ENCODE measurements around the gene AKT1S1. TPM values are rescaled to one million over a fixed set of nuclear protein-coding genes. Genes with fewer than 3 reads are reported as not detected.
A peak's percentile ranks its signal among the peaks of the same experiment; 100 is the strongest.

The AKT1S1 gene
- total and polyA plus RNA-seq, 2 of the 13 experiments (the other 11 are each of a cell fraction or from before 2014, with no cell fraction given): 13.5 to 27.8 TPM

DNA sequence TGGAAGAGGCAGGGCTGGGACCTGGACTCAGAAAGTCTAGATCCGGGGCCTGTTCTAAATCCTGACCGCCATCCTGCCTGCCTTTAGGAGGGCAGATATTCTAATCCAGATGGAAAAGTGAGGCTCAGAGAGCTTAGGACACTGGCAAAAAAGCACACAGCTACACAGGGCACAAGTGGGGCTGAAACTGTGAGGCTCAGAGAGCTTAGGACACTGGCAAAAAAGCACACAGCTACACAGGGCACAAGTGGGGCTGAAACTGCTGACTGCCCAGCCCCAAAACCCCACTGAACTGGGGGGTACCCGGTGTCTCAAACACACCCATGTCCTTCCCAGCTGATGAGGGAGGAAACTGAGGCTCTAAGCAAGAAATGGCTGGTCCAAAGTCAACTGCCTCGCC is 2.0 kb downstream of the AKT1S1 start:
- H4K20me1 ChIP-seq (ENCODE audit: insufficient read depth, low read length): peaks cover 5% of the 10 kb centered on the region; the same call in 1 of the 2 replicates
- no peaks in the 10 kb centered on the region; a peak in 1 of 5 replicates for H3K27me3 ChIP-seq (ENCODE audit: control insufficient read depth in 1 of 2, insufficient read depth in 2 of 2, low read length in 2 of 2)
- ChIA-PET CTCF (ENCODE audit: low intra/inter-chr PET ratio, low total read pairs) (no interaction called here), POLR2A (interaction anchor here (2.4 to 3.3 kb wide), 3 partner anchors 8 to 199 kb away, joined by 8 to 21 read pairs (median 20); partner anchors contain the start of genes ATF5, NUP62 and PNKP)
- H3K79me2 ChIP-seq (ENCODE audit: insufficient read depth, low read length): peaks cover 38% of the 10 kb centered on the region
- no peak for ATAC-seq
- no peaks in the 10 kb centered on the region for H3K9me3 ChIP-seq (ENCODE audit: low read length)
- peaks cover 5 to 19% of the 10 kb centered on the region in 2 experiments for H3K36me3 ChIP-seq (replicated peaks in 1 of 2; ENCODE audit: control insufficient read depth in 1 of 2, insufficient read depth in 2 of 2, low read length in 2 of 2)
- H3K4me3 ChIP-seq (replicated peaks in 1 of 3; ENCODE audit: insufficient read depth in 1 of 3, low read depth in 2 of 3, low read length in 3 of 3): peak overlapping the region; percentile 77 to 99 (median 97)
- no peak overlapping the region for H2AFZ ChIP-seq (ENCODE audit: low read length)
- H3K4me1 ChIP-seq (ENCODE audit: insufficient read depth, low read length): peaks cover 37% of the 10 kb centered on the region
- TF ChIP-seq ZNF629 (CRISPR knock-in tag; conservative IDR thresholded peaks at IDR 0.05) (0 out of 2 replicates have a peak, but pooled peaks have one; percentile 4), ZNF768 (CRISPR knock-in tag; IDR thresholded peaks at IDR 0.05) (peak; percentile 92), KAT8 (CRISPR knock-in tag; IDR thresholded peaks at IDR 0.05) (no peak)
- 88% methylated on average over 4 of the region's 4 CpGs for WGBS (ENCODE audit: low lambda C conversion rate)
- intact Hi-C loops (cut with micrococcal nuclease; ENCODE audit: unreplicated experiment): no loop called here
- FAIRE-seq: no peak
- peak overlapping the region; percentile 91 for H3K4me2 ChIP-seq (ENCODE audit: low read depth, low read length)
- H3K27ac ChIP-seq (ENCODE audit: extremely low read length, insufficient read depth, low read length): peak overlapping the region; percentile 99
- DNase-seq (ENCODE audit: low spot score): no peak
- H3K9ac ChIP-seq (ENCODE audit: insufficient read depth, low read depth, low read length): peak overlapping the region; percentile 97
- no TSS peak for BruUV-seq (replicated peaks)
- in situ Hi-C loops (cut with HindIII; ENCODE audit: extremely low pct_ligation_motif_present, low pct_unique_long_range_greater_than_20kb): no loop called here

DNA sequence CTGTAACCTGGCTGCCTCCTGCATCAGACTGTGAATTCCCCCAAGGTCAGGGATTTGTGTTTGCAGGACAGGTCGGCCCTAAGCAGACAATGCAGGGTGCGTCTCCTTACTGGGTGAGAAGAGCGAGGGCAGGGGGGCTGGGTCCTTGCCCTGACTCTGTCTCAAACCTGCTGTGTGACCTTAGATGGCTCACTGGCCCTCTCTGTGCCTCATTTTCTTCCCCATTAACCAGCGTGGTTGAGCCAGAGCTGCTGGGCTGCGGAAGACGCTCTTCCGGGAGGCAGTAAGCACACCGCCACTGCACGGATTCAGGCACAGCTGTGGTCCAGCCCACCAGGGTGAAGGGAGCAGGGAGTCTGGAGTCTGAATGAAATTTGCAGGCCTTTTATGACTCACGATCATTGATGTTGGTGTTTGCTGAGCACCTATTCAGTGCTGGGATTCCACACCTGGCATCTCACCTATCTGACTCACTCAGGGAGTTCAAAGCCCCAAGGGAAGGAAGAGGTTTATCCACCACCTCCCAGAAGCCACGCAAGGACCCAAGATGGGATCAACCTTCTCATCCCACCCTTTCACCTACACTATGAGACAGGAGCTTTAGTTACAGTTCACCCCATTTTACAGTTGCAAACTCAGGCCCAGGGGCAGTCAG is 2.5 kb downstream of the AKT1S1 start:
- no peak overlapping the region for H2AFZ ChIP-seq (ENCODE audit: low read length)
- peaks cover 38% of the 10 kb centered on the region for H3K79me2 ChIP-seq (ENCODE audit: insufficient read depth, low read length)
- 94% methylated on average over 11 of the region's 11 CpGs for WGBS (ENCODE audit: low lambda C conversion rate)
- intact Hi-C loops (cut with micrococcal nuclease; ENCODE audit: unreplicated experiment): no loop called here
- BruUV-seq (replicated peaks): no TSS peak
- CTCF ChIA-PET (ENCODE audit: low intra/inter-chr PET ratio, low total read pairs): no interaction called here
- H3K27me3 ChIP-seq (ENCODE audit: control insufficient read depth in 1 of 2, insufficient read depth in 2 of 2, low read length in 2 of 2): no peaks in the 10 kb centered on the region; a peak in 1 of 5 replicates
- peaks cover 5% of the 10 kb centered on the region; the same call in 1 of the 2 replicates for H4K20me1 ChIP-seq (ENCODE audit: insufficient read depth, low read length)
- H3K36me3 ChIP-seq (replicated peaks in 1 of 2; ENCODE audit: control insufficient read depth in 1 of 2, insufficient read depth in 2 of 2, low read length in 2 of 2): peaks cover 3 to 16% of the 10 kb centered on the region in 2 experiments
- POLR2A ChIA-PET: interaction anchor here (3.3 kb wide), 1 partner anchor 7 kb away, joined by 21 read pairs; the partner anchor contains the start of gene PNKP
- H3K27ac ChIP-seq (ENCODE audit: extremely low read length, insufficient read depth, low read length): peak overlapping the region; percentile 14
- DNase-seq (ENCODE audit: low spot score) (no peak), ATAC-seq (no peak), FAIRE-seq (no peak)
- peak overlapping the region; percentile 91 for H3K4me2 ChIP-seq (ENCODE audit: low read depth, low read length)
- peaks cover 36% of the 10 kb centered on the region for H3K4me1 ChIP-seq (ENCODE audit: insufficient read depth, low read length)
- H3K4me3 ChIP-seq (replicated peaks in 1 of 3; ENCODE audit: insufficient read depth in 1 of 3, low read depth in 2 of 3, low read length in 3 of 3): peak overlapping the region in 1 of 3 experiments; percentile 99; a peak in 1 of 6 replicates
- in situ Hi-C loops (cut with HindIII; ENCODE audit: extremely low pct_ligation_motif_present, low pct_unique_long_range_greater_than_20kb): no loop called here
- no peaks in the 10 kb centered on the region for H3K9me3 ChIP-seq (ENCODE audit: low read length)
- peak; percentile 97 for TF ChIP-seq ZNF768 (CRISPR knock-in tag; IDR thresholded peaks at IDR 0.05)
- TF ChIP-seq GPN1 (CRISPR knock-in tag; IDR thresholded peaks at IDR 0.05; ENCODE audit: borderline replicate concordance): no peak
- TF ChIP-seq TCF12 (IDR thresholded peaks at IDR 0.05): no peak
- TF ChIP-seq TCF12 (CRISPR knock-in tag; IDR thresholded peaks at IDR 0.05): no peak
- peak overlapping the region; percentile 97 for H3K9ac ChIP-seq (ENCODE audit: insufficient read depth, low read depth, low read length)
